Heart left ventricle (tissue), 16 donors: ENCODE results near the gene ADCK2. TPM values are rescaled to one million over a fixed set of nuclear protein-coding genes. Genes with fewer than 3 reads are reported as not detected.
"Not testable (repeated sequence)": the region's sequence is repeated elsewhere in the genome, so short reads cannot be mapped to it uniquely, and the experiment has no call there.

Experiments
- ATAC-seq, 4 donors: fragments of 200-7000 bp; cut with Tn5 transposase; one replicate each; pipeline ENCODE4 v1.9.1; 2020 to 2022; ENCODE audit warnings: moderate library complexity in 4 of 4, mild to moderate bottlenecking in 3 of 4, moderate number of reproducible peaks in 1 of 4
- DNase-seq, 5 donors: peaks; one replicate each; pipeline ENCODE4 v3.0.0-alpha.2; 2020
- H3K27ac ChIP-seq, 12 donors: fragments of 200-600 bp; sonication (generic) in 4 of 12; one replicate each; pipeline versions ENCODE4 v1.5.0 to v1.8.0; 2016 to 2022; ENCODE audit warnings: mild to moderate bottlenecking in 2 of 12
- H3K27me3 ChIP-seq, 9 donors: fragments of 200-600 bp; sonication (generic) in 2 of 9; one replicate each; pipeline versions ENCODE4 v1.5.1 to v1.8.0; 2016 to 2022; ENCODE audit warnings: mild to moderate bottlenecking in 3 of 9
- H3K36me3 ChIP-seq, 9 donors: fragments of 200-600 bp; sonication (generic) in 2 of 9; one replicate each; pipeline versions ENCODE4 v1.5.0 to v1.8.0; 2018 to 2022; ENCODE audit warnings: mild to moderate bottlenecking in 2 of 9
- H3K4me1 ChIP-seq, 12 donors: fragments of 200-600 bp; sonication (generic) in 4 of 12; one replicate each; pipeline versions ENCODE4 v1.5.0 to v1.8.0; 2016 to 2022; ENCODE audit warnings: mild to moderate bottlenecking in 3 of 12
- H3K4me3 ChIP-seq, 12 donors: fragments of 200-600 bp; sonication (generic) in 4 of 12; one replicate each; pipeline versions ENCODE4 v1.5.0 to v1.8.0; 2017 to 2022; ENCODE audit warnings: mild to moderate bottlenecking in 9 of 12, moderate library complexity in 4 of 12
- H3K9me3 ChIP-seq, 12 donors: fragments of 200-600 bp; sonication (generic) in 4 of 12; one replicate each; pipeline versions ENCODE4 v1.5.0 to v1.8.0; 2016 to 2022; ENCODE audit warnings: mild to moderate bottlenecking in 1 of 12
- POLR2A ChIP-seq, 2 donors: fragments of 450-650 bp; IDR thresholded peaks; one replicate each; pipeline ENCODE4 v1.6.1; 2017; ENCODE audit warnings: antibody characterized with exemption in 2 of 2, mild to moderate bottlenecking in 2 of 2, moderate library complexity in 2 of 2
- WGBS, 4 donors: extraction: QIAGEN DNeasy Blood & Tissue Kit in 2 of 4; methylation state at CpG; one replicate each; pipeline versions ENCODE4 v1.1.5 to v1.1.7; 2013 to 2018; 5-methylcytosine and 5-hydroxymethylcytosine counted together
- intact Hi-C, 10 donors: fragments of 100-400 bp; cut with DNase I; formaldehyde crosslinking; loops; one replicate each; pipeline versions ENCODE4 v1.11.1 to v1.14.2; 2022
- polyA plus RNA-seq, 2 donors: library from polyadenylated mRNA; stranded (reverse); fragments of 200-250 nt; gene quantifications; one replicate each; pipeline ENCODE4 v1.2.3, GENCODE V29; 2013
- total RNA-seq, 9 donors: library from RNA; depleted of rRNA in 2 of 9; stranded (reverse); fragments of >200 nt in 2 of 9; fragmentation: NEBNext Ultra II Directional in 3 of 9; extraction: Animal tissue kit (Norgen Biotek cat#: 25700) in 3 of 9; gene quantifications; one replicate each; pipeline versions ENCODE4 v1.1.0 to v1.2.4, GENCODE V29; 2016 to 2023
- TF ChIP-seq, protein P1 (sequence below), 12 donors: fragments of 200-600 bp; sonication (generic) in 4 of 12; IDR thresholded peaks; one replicate each; pipeline versions ENCODE4 v1.5.0 to v1.8.0; 2018 to 2022; ENCODE audit warnings: antibody characterized with exemption in 12 of 12, mild to moderate bottlenecking in 5 of 12
- donor health status: ischemic (EF 13 %, LVEDD 7.1; RV severe dilation, severe dysfunction).
- donor health status: healthy with polysubstance abuse.
- donor health status: DM: no; HTN: yes; CAD: no.
- donor health status: DM: no; HTN: no; CAD: no.
- donor health status: ischemic (EF 25% LVEDD 6.9; RV normal size, moderate dysfunction).
- donor health status: ischemic (EF 25% LVEDD 5.7; RV mildly dilated, moderate dysfunction).
- donor health status: healthy.
- donor health status: DM: yes; HTN: yes; CAD: no.
- donor health status: ischemic (EF 35%, LVEDD 5.7; RV mildly dilated, moderate dysfunction).
- donor health status: nonischemic (EF 11% LVEDD 7.7; RV severe dilation, severe dysfunction).
- donor health status: DM: yes; HTN: yes; CAD: no.
- donor health status: PGD.
- donor health status: ischemic (EF 29% LVEDD 5.4; RV normal size, mild dysfunction).
- donor health status: nonischemic (EF 23%, LVEDD 6.1; RV moderate dilation, normal function).

Gene ADCK2
- total and polyA plus RNA-seq, 11 donors = 5.3 to 18.3 (median 10.5) TPM

DNA sequence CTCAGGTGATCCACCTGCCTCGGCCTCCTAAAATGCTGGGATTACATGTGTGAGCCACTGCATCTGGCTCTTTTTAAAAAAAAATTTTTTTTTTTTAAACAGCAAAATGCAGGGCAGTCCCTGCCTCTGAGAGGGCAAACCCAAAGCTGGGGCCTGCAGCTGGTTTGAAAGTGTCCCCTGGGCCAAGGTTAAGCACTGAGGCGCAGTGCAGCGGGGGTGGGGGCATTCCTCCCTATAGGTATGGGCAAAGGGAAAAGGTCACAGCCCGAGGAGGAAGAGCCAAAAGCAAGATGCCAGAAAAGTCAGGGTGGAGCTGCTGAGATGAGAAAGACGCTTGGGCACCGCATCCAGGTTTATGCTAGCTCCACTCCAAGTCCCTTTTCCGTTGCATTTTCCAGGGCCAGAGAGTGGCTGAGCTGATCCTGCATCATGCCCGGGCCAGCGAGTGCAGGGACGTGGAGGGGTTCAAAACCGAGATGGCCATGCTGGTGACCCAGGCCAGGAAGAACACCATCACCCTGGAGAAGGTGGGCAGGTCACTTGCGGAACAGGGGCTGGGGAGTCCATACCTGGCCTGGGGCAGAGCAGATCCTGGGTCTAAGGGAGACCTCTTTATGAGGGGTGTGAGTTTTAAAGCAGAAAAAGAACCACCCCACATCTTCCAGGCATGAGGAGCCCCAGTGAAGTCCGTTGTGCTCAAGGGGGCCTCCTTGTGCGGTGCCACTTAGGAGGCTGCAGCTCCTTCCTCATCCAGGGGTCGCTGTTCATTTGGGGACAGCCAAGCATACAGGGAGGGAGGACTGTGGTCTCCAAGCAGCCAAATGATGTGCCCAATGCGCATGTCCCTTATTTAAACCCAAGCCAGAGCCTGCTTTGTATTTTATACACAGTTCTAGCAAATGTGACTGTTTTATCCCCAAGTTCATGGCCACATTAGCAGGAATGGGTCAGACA lies 16.7 kb downstream of the ADCK2 start:
- intact Hi-C loops = loop anchor here in 4 of 10 donors (10.0 kb wide), 2 partner anchors 235 to 325 kb away; partner anchors contain the start of genes BRAF (in 3 of the 4) and MRPS33 (in 2 of the 4)
- Histone ChIP-seq H3K27ac (no peak overlapping the region), H3K4me1 (no peaks in the 10 kb centered on the region), H3K27me3 (no peaks in the 10 kb centered on the region), H3K36me3 (peaks cover 0 to 50% (median 38%) of the 10 kb centered on the region in 9 donors), H3K4me3 (no peak overlapping the region), H3K9me3 (no peaks in the 10 kb centered on the region)
- ATAC-seq = no peak
- WGBS, 4 donors = 94 to 97% (median 95%) methylated on average over 16 of the region's 16 CpGs
- DNase-seq = no peak
- TF ChIP-seq, protein P1, sequence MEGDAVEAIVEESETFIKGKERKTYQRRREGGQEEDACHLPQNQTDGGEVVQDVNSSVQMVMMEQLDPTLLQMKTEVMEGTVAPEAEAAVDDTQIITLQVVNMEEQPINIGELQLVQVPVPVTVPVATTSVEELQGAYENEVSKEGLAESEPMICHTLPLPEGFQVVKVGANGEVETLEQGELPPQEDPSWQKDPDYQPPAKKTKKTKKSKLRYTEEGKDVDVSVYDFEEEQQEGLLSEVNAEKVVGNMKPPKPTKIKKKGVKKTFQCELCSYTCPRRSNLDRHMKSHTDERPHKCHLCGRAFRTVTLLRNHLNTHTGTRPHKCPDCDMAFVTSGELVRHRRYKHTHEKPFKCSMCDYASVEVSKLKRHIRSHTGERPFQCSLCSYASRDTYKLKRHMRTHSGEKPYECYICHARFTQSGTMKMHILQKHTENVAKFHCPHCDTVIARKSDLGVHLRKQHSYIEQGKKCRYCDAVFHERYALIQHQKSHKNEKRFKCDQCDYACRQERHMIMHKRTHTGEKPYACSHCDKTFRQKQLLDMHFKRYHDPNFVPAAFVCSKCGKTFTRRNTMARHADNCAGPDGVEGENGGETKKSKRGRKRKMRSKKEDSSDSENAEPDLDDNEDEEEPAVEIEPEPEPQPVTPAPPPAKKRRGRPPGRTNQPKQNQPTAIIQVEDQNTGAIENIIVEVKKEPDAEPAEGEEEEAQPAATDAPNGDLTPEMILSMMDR (IDR thresholded peaks at IDR 0.05) = no peak

DNA sequence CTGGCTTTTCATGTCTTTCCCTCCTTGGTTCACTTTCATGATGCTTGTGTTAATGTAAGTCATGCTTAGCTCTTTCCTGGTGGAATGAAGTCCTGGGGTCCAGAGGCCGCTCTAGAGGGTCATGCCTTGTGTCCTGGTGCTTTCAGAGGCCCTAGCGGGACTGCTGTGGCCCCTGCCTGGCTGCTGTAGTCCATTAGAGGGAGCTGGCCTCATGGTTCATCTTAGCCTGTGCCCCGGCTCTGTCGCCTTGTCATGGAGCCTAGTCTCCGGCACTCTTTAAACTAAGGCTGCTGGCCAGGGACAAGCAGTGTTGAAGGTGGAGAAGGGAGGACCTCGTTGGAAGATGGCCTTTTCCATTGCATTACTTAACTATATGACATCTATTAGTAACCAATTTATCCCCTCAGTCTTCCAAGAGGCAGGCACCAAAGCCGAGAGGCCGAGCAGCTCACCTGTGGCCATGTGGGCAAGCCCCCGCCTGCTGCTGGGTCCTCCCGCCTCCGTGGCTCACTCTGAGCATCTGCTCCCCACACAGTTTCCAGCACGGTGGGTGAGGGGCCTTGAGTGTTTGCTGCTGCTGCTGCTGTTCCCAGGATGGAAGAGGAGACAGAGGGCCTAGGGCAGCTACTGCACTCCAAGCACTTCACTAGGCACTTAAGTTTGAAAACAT lies 18.8 kb downstream of the ADCK2 start:
- H3K4me1 ChIP-seq = peaks cover 0 to 8% (median 5%) of the 10 kb centered on the region in 12 donors
- intact Hi-C loops = loop anchor here in 3 of 10 donors (10.0 kb wide), 2 partner anchors 233 to 323 kb away; partner anchors contain the start of genes BRAF (in 3 of the 3) and MRPS33 (in 1 of the 3)
- peaks cover 0 to 46% (median 38%) of the 10 kb centered on the region in 9 donors for H3K36me3 ChIP-seq
- no peak overlapping the region for H3K27ac ChIP-seq
- 85 to 92% (median 91%) methylated on average over 10 to 12 of the region's 12 CpGs for WGBS, 4 donors
- no peak for ATAC-seq
- no peak overlapping the region for H3K4me3 ChIP-seq
- TF ChIP-seq POLR2A (IDR thresholded peaks at IDR 0.05) = no peak
- TF ChIP-seq, protein P1 (IDR thresholded peaks at IDR 0.05) = no peak
- no peaks in the 10 kb centered on the region for H3K27me3 ChIP-seq
- no peak for DNase-seq
- no peaks in the 10 kb centered on the region for H3K9me3 ChIP-seq

DNA sequence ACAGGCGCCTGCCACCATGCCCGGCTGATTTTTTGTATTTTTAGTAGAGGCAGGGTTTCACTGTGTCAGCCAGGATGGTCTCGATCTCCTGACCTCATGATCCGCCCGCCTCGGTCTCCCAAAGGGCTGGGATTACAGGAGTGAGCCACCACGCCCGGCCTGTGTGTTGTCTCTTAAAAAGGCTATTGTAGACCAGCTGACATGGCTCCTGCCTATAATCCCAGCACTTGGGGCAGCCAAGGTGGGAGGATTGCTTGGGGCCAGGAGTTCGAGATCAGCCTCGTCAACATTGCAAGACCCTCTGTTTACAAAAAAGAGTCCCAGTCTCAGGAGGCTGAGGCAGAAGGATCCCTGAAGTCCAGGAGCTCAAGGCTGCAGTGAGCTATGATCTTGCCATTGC lies 21.1 kb downstream of the ADCK2 start:
- 86 to 96% (median 95%) methylated on average over 9 to 10 of the region's 10 CpGs for WGBS, 4 donors
- Histone ChIP-seq H3K36me3 (peaks cover 0 to 31% (median 20%) of the 10 kb centered on the region in 9 donors), H3K4me1 (peaks cover 4 to 23% (median 18%) of the 10 kb centered on the region in 12 donors)
- not testable (repeated sequence) for DNase-seq, ATAC-seq, H3K4me3 ChIP-seq, H3K9me3 ChIP-seq, H3K27ac ChIP-seq, H3K27me3 ChIP-seq
- intact Hi-C loops = loop anchor here in 3 of 10 donors (2.0 to 10.0 kb wide), 3 partner anchors 19 to 321 kb away; partner anchors contain the start of genes BRAF (in 3 of the 3) and MRPS33 (in 1 of the 3)

DNA sequence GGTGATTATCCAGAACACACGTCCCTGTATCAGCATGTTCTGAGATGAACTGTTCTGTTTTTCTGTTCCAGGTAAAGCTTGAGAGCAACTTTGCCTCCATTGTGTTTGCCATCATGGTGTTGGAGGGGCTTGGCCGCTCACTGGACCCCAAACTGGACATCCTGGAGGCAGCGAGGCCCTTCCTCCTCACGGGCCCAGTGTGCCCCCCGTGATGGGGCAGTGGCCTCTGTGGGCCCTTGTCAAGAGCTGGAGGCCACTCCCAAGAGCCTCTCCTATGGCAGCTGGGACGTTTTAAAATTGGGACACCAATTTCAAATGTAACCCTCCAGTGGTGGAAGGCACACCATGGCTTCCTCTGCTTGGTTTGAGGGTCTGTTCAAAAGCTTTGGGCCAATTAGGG lies 21.8 kb downstream of the ADCK2 start:
- intact Hi-C loops = loop anchor here in 3 of 10 donors (2.0 to 10.0 kb wide), 3 partner anchors 20 to 320 kb away; partner anchors contain the start of genes BRAF (in 3 of the 3) and MRPS33 (in 1 of the 3)
- H3K27ac ChIP-seq = no peak overlapping the region
- H3K4me3 ChIP-seq = no peak overlapping the region
- peaks cover 0 to 28% (median 14%) of the 10 kb centered on the region in 9 donors for H3K36me3 ChIP-seq
- H3K27me3 ChIP-seq = no peaks in the 10 kb centered on the region
- peaks cover 4 to 31% (median 22%) of the 10 kb centered on the region in 12 donors for H3K4me1 ChIP-seq
- 91 to 98% (median 92%) methylated on average over 6 of the region's 6 CpGs for WGBS, 4 donors
- no peak for ATAC-seq
- TF ChIP-seq POLR2A (IDR thresholded peaks at IDR 0.05) = no peak
- TF ChIP-seq, protein P1 (IDR thresholded peaks at IDR 0.05) = no peak
- no peak for DNase-seq
- H3K9me3 ChIP-seq = no peaks in the 10 kb centered on the region
